Measurements from ENCODE around the gene RIMS3.
"Not testable (repeated sequence)": the region's sequence is repeated elsewhere in the genome, so short reads cannot be mapped to it uniquely, and the experiment has no call there.

RIMS3 gene

GRCh38 chr1:40634901-40635655, 30.4 kb downstream of the RIMS3 start:
- TF ChIP-seq CTCF (conservative IDR thresholded peaks at IDR 0.05; ENCODE audit: control insufficient read depth, insufficient read depth, low read depth, low read length) = no peak

GRCh38 chr1:40633931-40634376, 31.5 kb downstream of the RIMS3 start:
- H3K4me3 ChIP-seq (ENCODE audit: control insufficient read depth, low read depth, low read length) = no peak overlapping the region
- DNase-seq (ENCODE audit: low read depth) = no peak
- TF ChIP-seq CTCF (conservative IDR thresholded peaks at IDR 0.05; ENCODE audit: control insufficient read depth, insufficient read depth, low read depth, low read length) = no peak

More at GRCh38 chr1:40634901-40635655, 30.4 kb downstream of the RIMS3 start:
- H3K4me3 ChIP-seq (ENCODE audit: control insufficient read depth, low read depth, low read length) = no peak overlapping the region
- no peak for DNase-seq (ENCODE audit: low read depth)

GRCh38 chr1:40633523-40633922, 32.0 kb downstream of the RIMS3 start:
- no peak for DNase-seq (ENCODE audit: low read depth)
- H3K4me3 ChIP-seq (ENCODE audit: control insufficient read depth, low read depth, low read length) = no peak overlapping the region
- TF ChIP-seq CTCF (conservative IDR thresholded peaks at IDR 0.05; ENCODE audit: control insufficient read depth, insufficient read depth, low read depth, low read length) = no peak

- peak; percentile 27 for DNase-seq (ENCODE audit: low read depth)
- no peak overlapping the region for H3K4me3 ChIP-seq (ENCODE audit: control insufficient read depth, low read depth, low read length)
- TF ChIP-seq CTCF (conservative IDR thresholded peaks at IDR 0.05; ENCODE audit: control insufficient read depth, insufficient read depth, low read depth, low read length) = peak; percentile 50
Observed at GRCh38 chr1:40630488-40631223, 34.8 kb downstream of the RIMS3 start.

- DNase-seq (ENCODE audit: low read depth); H3K4me3 ChIP-seq (ENCODE audit: control insufficient read depth, low read depth, low read length): not testable (repeated sequence)
Observed at GRCh38 chr1:40629546-40629945, 35.9 kb downstream of the RIMS3 start.

- TF ChIP-seq CTCF (conservative IDR thresholded peaks at IDR 0.05; ENCODE audit: control insufficient read depth, insufficient read depth, low read depth, low read length) = no peak
- DNase-seq (ENCODE audit: low read depth) = no peak
- H3K4me3 ChIP-seq (ENCODE audit: control insufficient read depth, low read depth, low read length) = no peak overlapping the region
Observed at GRCh38 chr1:40628903-40629292, 36.6 kb downstream of the RIMS3 start.

All from fibroblast of mammary gland (primary cell).